ENCODE measurements around the gene CRABP1. TPM values are rescaled to one million over a fixed set of nuclear protein-coding genes. Genes with fewer than 3 reads are reported as not detected.

CRABP1 gene
- total RNA-seq, 1 donor from 2014 or later = 8.9 TPM

DNA sequence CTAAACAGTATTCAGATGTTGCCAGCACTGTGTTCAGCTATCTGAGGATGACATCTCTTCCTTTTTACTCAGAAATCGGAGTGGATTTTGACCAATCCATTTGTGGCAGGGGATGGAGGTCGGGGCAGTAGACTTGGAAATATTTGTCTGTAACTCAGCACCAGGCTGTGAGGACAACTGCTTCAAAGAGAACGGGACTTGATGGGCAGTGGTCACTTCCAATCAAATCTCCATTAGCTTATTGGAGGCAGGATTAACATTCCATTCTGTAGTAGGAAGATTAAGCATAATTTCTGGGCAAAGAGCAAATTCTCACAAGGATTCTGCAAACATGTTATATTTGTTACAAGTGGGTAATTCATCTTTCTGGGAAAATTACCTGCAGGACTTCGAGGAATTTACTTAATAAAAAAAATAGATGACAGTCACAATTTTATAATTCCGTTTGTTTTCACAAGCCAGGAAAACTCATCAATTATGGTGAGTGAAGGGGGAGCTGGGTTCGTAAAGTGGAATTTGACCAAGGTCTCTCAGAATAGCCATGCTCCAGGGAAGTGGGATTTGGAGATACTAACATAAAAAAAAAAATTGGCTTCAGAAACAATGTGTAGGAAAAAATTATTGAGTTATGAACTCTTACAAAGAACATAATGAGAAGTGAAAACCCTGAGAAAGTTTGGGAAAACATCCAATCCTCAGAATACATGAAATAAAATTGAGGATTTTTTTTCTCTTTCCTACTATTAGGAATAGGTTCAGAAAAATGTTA lies 18.1 kb downstream of the CRABP1 start:
- Histone ChIP-seq H3K27ac (ENCODE audit: low read depth, low read length) (no peak overlapping the region), H3K27me3 (ENCODE audit: control insufficient read depth in 3 of 3, insufficient read depth in 3 of 3, low read length in 3 of 3) (peaks cover 2 to 5% (median 2%) of the 10 kb centered on the region in 3 donors), H3K36me3 (ENCODE audit: control insufficient read depth in 3 of 3, insufficient read depth in 3 of 3, low read length in 3 of 3) (no peaks in the 10 kb centered on the region), H3K9ac (ENCODE audit: low read depth in 1 of 3, low read length in 3 of 3) (no peak overlapping the region), H3K4me1 (ENCODE audit: control insufficient read depth in 3 of 3, insufficient read depth in 3 of 3, low read length in 3 of 3) (peaks cover 4 to 14% (median 4%) of the 10 kb centered on the region in 3 donors), H3K4me3 (ENCODE audit: low read length in 3 of 3) (no peak overlapping the region), H3K9me3 (ENCODE audit: control insufficient read depth in 3 of 3, low read length in 3 of 3) (no peaks in the 10 kb centered on the region)

GRCh38 chr15:78359041-78359808 lies 19.1 kb downstream of the CRABP1 start:
- H3K4me3 ChIP-seq (ENCODE audit: low read length in 3 of 3) = no peak overlapping the region
- H3K9ac ChIP-seq (ENCODE audit: low read depth in 1 of 3, low read length in 3 of 3) = no peak overlapping the region
- peaks cover 2 to 5% (median 2%) of the 10 kb centered on the region in 3 donors for H3K27me3 ChIP-seq (ENCODE audit: control insufficient read depth in 3 of 3, insufficient read depth in 3 of 3, low read length in 3 of 3)
- H3K27ac ChIP-seq (ENCODE audit: low read depth, low read length) = no peak overlapping the region
- H3K9me3 ChIP-seq (ENCODE audit: control insufficient read depth in 3 of 3, low read length in 3 of 3) = no peaks in the 10 kb centered on the region
- H3K36me3 ChIP-seq (ENCODE audit: control insufficient read depth in 3 of 3, insufficient read depth in 3 of 3, low read length in 3 of 3) = no peaks in the 10 kb centered on the region
- H3K4me1 ChIP-seq (ENCODE audit: control insufficient read depth in 3 of 3, insufficient read depth in 3 of 3, low read length in 3 of 3) = peaks cover 4 to 14% (median 4%) of the 10 kb centered on the region in 3 donors

GRCh38 chr15:78360367-78360801 lies 20.2 kb downstream of the CRABP1 start:
- Histone ChIP-seq H3K9me3 (ENCODE audit: control insufficient read depth in 3 of 3, low read length in 3 of 3) (no peaks in the 10 kb centered on the region), H3K27me3 (ENCODE audit: control insufficient read depth in 3 of 3, insufficient read depth in 3 of 3, low read length in 3 of 3) (peaks cover 0 to 2% (median 2%) of the 10 kb centered on the region in 3 donors), H3K4me3 (ENCODE audit: low read length in 3 of 3) (no peak overlapping the region), H3K27ac (ENCODE audit: low read depth, low read length) (no peak overlapping the region), H3K4me1 (ENCODE audit: control insufficient read depth in 3 of 3, insufficient read depth in 3 of 3, low read length in 3 of 3) (peaks cover 4 to 14% (median 4%) of the 10 kb centered on the region in 3 donors), H3K36me3 (ENCODE audit: control insufficient read depth in 3 of 3, insufficient read depth in 3 of 3, low read length in 3 of 3) (no peaks in the 10 kb centered on the region), H3K9ac (ENCODE audit: low read depth in 1 of 3, low read length in 3 of 3) (no peak overlapping the region)

GRCh38 chr15:78360958-78361718 lies 21.0 kb downstream of the CRABP1 start:
- H3K4me1 ChIP-seq (ENCODE audit: control insufficient read depth in 3 of 3, insufficient read depth in 3 of 3, low read length in 3 of 3) = peaks cover 4 to 14% (median 4%) of the 10 kb centered on the region in 3 donors
- peaks cover 0 to 2% (median 2%) of the 10 kb centered on the region in 3 donors for H3K27me3 ChIP-seq (ENCODE audit: control insufficient read depth in 3 of 3, insufficient read depth in 3 of 3, low read length in 3 of 3)
- no peaks in the 10 kb centered on the region for H3K36me3 ChIP-seq (ENCODE audit: control insufficient read depth in 3 of 3, insufficient read depth in 3 of 3, low read length in 3 of 3)
- H3K27ac ChIP-seq (ENCODE audit: low read depth, low read length) = no peak overlapping the region
- H3K4me3 ChIP-seq (ENCODE audit: low read length in 3 of 3) = no peak overlapping the region
- H3K9ac ChIP-seq (ENCODE audit: low read depth in 1 of 3, low read length in 3 of 3) = no peak overlapping the region
- H3K9me3 ChIP-seq (ENCODE audit: control insufficient read depth in 3 of 3, low read length in 3 of 3) = no peaks in the 10 kb centered on the region

- no peak overlapping the region for H3K9ac ChIP-seq (ENCODE audit: low read depth in 1 of 3, low read length in 3 of 3)
- no peaks in the 10 kb centered on the region for H3K9me3 ChIP-seq (ENCODE audit: control insufficient read depth in 3 of 3, low read length in 3 of 3)
- peaks cover 0 to 2% (median 2%) of the 10 kb centered on the region in 3 donors for H3K27me3 ChIP-seq (ENCODE audit: control insufficient read depth in 3 of 3, insufficient read depth in 3 of 3, low read length in 3 of 3)
- H3K27ac ChIP-seq (ENCODE audit: low read depth, low read length) = no peak overlapping the region
- H3K4me1 ChIP-seq (ENCODE audit: control insufficient read depth in 3 of 3, insufficient read depth in 3 of 3, low read length in 3 of 3) = peaks cover 4 to 14% (median 4%) of the 10 kb centered on the region in 3 donors
- H3K4me3 ChIP-seq (ENCODE audit: low read length in 3 of 3) = no peak overlapping the region
- no peaks in the 10 kb centered on the region for H3K36me3 ChIP-seq (ENCODE audit: control insufficient read depth in 3 of 3, insufficient read depth in 3 of 3, low read length in 3 of 3)
These were observed 21.8 kb downstream of the CRABP1 start for GRCh38 chr15:78361771-78362506.

DNA sequence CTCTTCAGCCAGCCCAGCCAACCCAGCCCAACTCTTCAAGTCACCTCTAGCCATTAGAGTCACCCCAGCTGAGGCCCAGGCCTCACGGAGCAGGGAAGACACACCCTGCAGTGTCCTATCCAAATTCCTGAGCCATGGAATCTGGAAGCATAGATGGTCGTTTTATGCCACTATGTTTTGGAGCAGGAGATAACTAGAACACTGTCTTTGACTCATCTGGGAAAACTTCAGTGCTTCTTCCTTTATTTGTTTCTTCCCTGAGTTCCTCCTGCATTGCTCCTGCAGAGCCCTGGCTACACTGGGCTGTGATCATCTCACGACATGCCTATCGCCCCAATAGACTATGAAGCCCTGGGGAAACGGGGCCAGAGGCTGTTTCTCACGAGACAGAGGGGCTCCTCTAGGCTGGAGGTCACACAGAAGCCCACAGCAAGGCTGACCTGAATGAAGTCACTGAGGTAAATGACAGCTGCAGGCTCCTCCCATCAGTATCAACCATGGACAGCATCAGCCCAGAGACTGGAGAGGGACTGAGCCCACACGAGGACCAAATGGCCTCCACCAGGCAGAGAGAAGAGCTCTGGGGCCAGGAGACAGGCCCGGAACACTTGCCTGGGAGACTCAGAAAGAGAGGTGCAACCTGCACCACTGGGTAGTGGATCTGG lies 22.7 kb downstream of the CRABP1 start:
- Histone ChIP-seq H3K9ac (ENCODE audit: low read depth in 1 of 3, low read length in 3 of 3) (no peak overlapping the region), H3K27me3 (ENCODE audit: control insufficient read depth in 3 of 3, insufficient read depth in 3 of 3, low read length in 3 of 3) (peaks cover 0 to 2% (median 2%) of the 10 kb centered on the region in 3 donors), H3K9me3 (ENCODE audit: control insufficient read depth in 3 of 3, low read length in 3 of 3) (no peaks in the 10 kb centered on the region), H3K4me3 (ENCODE audit: low read length in 3 of 3) (no peak overlapping the region), H3K27ac (ENCODE audit: low read depth, low read length) (no peak overlapping the region), H3K4me1 (ENCODE audit: control insufficient read depth in 3 of 3, insufficient read depth in 3 of 3, low read length in 3 of 3) (peaks cover 4 to 14% (median 4%) of the 10 kb centered on the region in 3 donors), H3K36me3 (ENCODE audit: control insufficient read depth in 3 of 3, insufficient read depth in 3 of 3, low read length in 3 of 3) (no peaks in the 10 kb centered on the region)

DNA sequence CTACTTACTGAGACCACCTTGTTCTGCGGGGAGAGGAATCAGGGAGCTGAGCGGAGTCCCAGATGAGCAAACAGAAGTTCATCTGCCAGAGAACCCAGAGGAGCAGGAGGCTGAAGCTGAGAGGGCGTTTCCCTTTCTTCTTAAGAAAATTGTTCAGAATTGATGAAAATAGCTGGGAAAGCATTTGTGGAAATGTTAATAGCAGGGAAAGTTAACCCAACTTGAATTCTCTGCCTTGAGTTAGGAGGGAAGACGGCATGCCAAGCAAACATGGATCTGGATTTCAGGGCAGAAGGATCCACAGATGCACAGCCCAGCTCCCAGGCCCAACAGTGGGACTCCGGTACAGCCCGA lies 23.2 kb downstream of the CRABP1 start:
- H3K27me3 ChIP-seq (ENCODE audit: control insufficient read depth in 3 of 3, insufficient read depth in 3 of 3, low read length in 3 of 3) = peaks cover 0 to 2% (median 2%) of the 10 kb centered on the region in 3 donors
- H3K27ac ChIP-seq (ENCODE audit: low read depth, low read length) = no peak overlapping the region
- H3K4me3 ChIP-seq (ENCODE audit: low read length in 3 of 3) = no peak overlapping the region
- no peak overlapping the region for H3K9ac ChIP-seq (ENCODE audit: low read depth in 1 of 3, low read length in 3 of 3)
- peaks cover 4 to 14% (median 4%) of the 10 kb centered on the region in 3 donors for H3K4me1 ChIP-seq (ENCODE audit: control insufficient read depth in 3 of 3, insufficient read depth in 3 of 3, low read length in 3 of 3)
- no peaks in the 10 kb centered on the region for H3K9me3 ChIP-seq (ENCODE audit: control insufficient read depth in 3 of 3, low read length in 3 of 3)
- no peaks in the 10 kb centered on the region for H3K36me3 ChIP-seq (ENCODE audit: control insufficient read depth in 3 of 3, insufficient read depth in 3 of 3, low read length in 3 of 3)

DNA sequence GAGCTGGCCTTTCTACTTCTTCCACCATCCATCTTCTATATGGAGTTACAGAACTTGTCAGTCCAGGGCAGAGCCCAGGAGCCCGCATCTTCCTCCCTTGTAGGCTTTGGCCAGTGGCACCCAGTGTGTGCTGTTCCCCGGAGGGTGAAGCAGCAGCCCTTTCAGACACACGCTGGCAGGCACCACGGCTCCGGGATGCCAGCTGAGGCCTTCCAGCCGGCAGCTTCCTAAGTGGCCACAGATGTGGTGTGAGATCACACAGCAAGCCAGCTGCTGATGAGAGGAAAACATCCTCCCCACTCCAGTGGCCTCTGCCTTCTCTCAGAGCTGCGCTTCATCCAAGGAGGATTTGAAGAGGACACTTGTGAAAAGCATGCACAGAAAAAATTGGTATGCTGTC lies 24.1 kb downstream of the CRABP1 start:
- Histone ChIP-seq H3K9ac (ENCODE audit: low read depth in 1 of 3, low read length in 3 of 3) (no peak overlapping the region), H3K27me3 (ENCODE audit: control insufficient read depth in 3 of 3, insufficient read depth in 3 of 3, low read length in 3 of 3) (peaks cover 0 to 2% (median 0%) of the 10 kb centered on the region in 3 donors), H3K4me3 (ENCODE audit: low read length in 3 of 3) (no peak overlapping the region), H3K27ac (ENCODE audit: low read depth, low read length) (no peak overlapping the region), H3K9me3 (ENCODE audit: control insufficient read depth in 3 of 3, low read length in 3 of 3) (no peaks in the 10 kb centered on the region), H3K4me1 (ENCODE audit: control insufficient read depth in 3 of 3, insufficient read depth in 3 of 3, low read length in 3 of 3) (peaks cover 4 to 14% (median 4%) of the 10 kb centered on the region in 3 donors), H3K36me3 (ENCODE audit: control insufficient read depth in 3 of 3, insufficient read depth in 3 of 3, low read length in 3 of 3) (no peaks in the 10 kb centered on the region)

DNA sequence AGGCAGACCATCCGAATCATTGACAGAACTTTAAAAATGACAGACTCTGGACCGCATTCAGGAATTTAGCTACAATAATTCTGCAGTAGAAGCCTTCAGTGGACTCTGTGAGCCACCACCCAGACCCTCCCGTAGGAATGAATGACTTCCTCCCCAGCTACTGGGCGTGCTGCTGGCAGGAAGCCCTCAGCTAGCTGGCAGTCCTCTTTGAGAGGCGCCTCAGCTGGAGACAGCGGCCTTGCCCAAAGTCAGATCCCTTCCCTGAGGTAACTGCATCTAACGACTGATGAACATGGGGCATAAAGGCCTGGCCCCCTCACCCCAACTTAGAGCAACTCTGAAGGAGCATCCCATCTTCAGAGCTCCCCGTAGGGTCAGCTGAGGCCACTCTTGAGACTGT lies 25.8 kb downstream of the CRABP1 start:
- H3K4me1 ChIP-seq (ENCODE audit: control insufficient read depth in 3 of 3, insufficient read depth in 3 of 3, low read length in 3 of 3) = peaks cover 3 to 14% (median 4%) of the 10 kb centered on the region in 3 donors

More for the DNA sequence above, 25.8 kb downstream of the CRABP1 start:
- Histone ChIP-seq H3K4me3 (ENCODE audit: low read length in 3 of 3) (no peak overlapping the region), H3K27me3 (ENCODE audit: control insufficient read depth in 3 of 3, insufficient read depth in 3 of 3, low read length in 3 of 3) (peaks cover 0 to 2% (median 0%) of the 10 kb centered on the region in 3 donors), H3K9ac (ENCODE audit: low read depth in 1 of 3, low read length in 3 of 3) (no peak overlapping the region), H3K9me3 (ENCODE audit: control insufficient read depth in 3 of 3, low read length in 3 of 3) (no peaks in the 10 kb centered on the region), H3K36me3 (ENCODE audit: control insufficient read depth in 3 of 3, insufficient read depth in 3 of 3, low read length in 3 of 3) (no peaks in the 10 kb centered on the region), H3K27ac (ENCODE audit: low read depth, low read length) (no peak overlapping the region)
